ENCODE data around the gene FHIT.

GRCh38 chr3:60475096-60475495 is 776.2 kb downstream of the FHIT start:
- TF ChIP-seq FOXP2 (optimal IDR thresholded peaks at IDR 0.05; ENCODE audit: borderline replicate concordance, extremely low read depth, extremely low read length, insufficient read depth) = no peak
- no peak for TF ChIP-seq POLR2AphosphoS5 (IDR thresholded peaks at IDR 0.05; ENCODE audit: low read depth, low read length)
- TF ChIP-seq SIN3A (IDR thresholded peaks at IDR 0.05; ENCODE audit: borderline replicate concordance, insufficient read depth, low read length) = no peak
- no peak for TF ChIP-seq REST (IDR thresholded peaks at IDR 0.05; ENCODE audit: insufficient read depth in 1 of 2, low read depth in 2 of 2, low read length in 2 of 2)
